ENCODE data around the gene SPOUT1. TPM values are rescaled to one million over a fixed set of nuclear protein-coding genes. Genes with fewer than 3 reads are reported as not detected.

The SPOUT1 gene
- total RNA-seq, 1 experiment from 2014 or later: 70.4 TPM

DNA sequence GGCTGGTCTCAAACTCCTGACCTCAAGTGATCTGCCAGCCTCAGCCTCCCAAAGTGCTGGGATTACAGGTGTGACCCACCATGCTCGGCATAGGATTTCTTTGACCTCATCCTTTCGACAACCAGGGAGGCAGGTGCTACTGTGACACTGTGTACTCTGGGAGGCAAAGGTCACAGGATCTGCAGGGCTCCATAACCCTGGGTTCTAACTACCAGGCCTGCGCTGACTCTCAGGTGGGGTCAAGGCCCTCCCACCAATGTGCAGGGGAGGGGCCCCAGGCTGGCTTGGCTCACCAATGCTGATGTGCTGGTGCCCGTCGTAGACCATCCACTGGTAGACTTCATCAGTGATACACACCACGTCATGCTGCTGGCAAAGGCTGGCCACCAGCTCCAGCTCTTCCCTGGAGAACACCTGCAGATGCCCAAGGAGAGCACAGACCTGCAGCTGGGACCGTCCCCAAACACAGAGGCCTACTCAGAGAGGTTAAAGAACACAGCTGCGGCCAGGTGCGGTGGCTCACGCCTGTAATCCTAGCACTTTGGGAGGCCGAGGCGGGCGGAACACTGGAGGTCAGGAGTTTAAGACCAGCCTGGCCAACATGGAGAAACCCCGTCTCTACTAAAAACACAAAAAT, 7.0 kb upstream of the SPOUT1 start:
- TF ChIP-seq, protein P1, sequence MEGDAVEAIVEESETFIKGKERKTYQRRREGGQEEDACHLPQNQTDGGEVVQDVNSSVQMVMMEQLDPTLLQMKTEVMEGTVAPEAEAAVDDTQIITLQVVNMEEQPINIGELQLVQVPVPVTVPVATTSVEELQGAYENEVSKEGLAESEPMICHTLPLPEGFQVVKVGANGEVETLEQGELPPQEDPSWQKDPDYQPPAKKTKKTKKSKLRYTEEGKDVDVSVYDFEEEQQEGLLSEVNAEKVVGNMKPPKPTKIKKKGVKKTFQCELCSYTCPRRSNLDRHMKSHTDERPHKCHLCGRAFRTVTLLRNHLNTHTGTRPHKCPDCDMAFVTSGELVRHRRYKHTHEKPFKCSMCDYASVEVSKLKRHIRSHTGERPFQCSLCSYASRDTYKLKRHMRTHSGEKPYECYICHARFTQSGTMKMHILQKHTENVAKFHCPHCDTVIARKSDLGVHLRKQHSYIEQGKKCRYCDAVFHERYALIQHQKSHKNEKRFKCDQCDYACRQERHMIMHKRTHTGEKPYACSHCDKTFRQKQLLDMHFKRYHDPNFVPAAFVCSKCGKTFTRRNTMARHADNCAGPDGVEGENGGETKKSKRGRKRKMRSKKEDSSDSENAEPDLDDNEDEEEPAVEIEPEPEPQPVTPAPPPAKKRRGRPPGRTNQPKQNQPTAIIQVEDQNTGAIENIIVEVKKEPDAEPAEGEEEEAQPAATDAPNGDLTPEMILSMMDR (IDR thresholded peaks at IDR 0.05 in 2 of 3, conservative IDR thresholded peaks at IDR 0.05 in 1 of 3; ENCODE audit: borderline replicate concordance in 1 of 3, insufficient read depth in 1 of 3, low read depth in 2 of 3, low read length in 2 of 3): no peak
- TF ChIP-seq, protein P2, sequence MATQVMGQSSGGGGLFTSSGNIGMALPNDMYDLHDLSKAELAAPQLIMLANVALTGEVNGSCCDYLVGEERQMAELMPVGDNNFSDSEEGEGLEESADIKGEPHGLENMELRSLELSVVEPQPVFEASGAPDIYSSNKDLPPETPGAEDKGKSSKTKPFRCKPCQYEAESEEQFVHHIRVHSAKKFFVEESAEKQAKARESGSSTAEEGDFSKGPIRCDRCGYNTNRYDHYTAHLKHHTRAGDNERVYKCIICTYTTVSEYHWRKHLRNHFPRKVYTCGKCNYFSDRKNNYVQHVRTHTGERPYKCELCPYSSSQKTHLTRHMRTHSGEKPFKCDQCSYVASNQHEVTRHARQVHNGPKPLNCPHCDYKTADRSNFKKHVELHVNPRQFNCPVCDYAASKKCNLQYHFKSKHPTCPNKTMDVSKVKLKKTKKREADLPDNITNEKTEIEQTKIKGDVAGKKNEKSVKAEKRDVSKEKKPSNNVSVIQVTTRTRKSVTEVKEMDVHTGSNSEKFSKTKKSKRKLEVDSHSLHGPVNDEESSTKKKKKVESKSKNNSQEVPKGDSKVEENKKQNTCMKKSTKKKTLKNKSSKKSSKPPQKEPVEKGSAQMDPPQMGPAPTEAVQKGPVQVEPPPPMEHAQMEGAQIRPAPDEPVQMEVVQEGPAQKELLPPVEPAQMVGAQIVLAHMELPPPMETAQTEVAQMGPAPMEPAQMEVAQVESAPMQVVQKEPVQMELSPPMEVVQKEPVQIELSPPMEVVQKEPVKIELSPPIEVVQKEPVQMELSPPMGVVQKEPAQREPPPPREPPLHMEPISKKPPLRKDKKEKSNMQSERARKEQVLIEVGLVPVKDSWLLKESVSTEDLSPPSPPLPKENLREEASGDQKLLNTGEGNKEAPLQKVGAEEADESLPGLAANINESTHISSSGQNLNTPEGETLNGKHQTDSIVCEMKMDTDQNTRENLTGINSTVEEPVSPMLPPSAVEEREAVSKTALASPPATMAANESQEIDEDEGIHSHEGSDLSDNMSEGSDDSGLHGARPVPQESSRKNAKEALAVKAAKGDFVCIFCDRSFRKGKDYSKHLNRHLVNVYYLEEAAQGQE (IDR thresholded peaks at IDR 0.05; ENCODE audit: low read depth): no peak
- TF ChIP-seq ELF1 (IDR thresholded peaks at IDR 0.05; ENCODE audit: borderline replicate concordance, low read depth): no peak
- no peak for TF ChIP-seq SIN3A (IDR thresholded peaks at IDR 0.05; ENCODE audit: low read depth)
- TF ChIP-seq POLR2A (IDR thresholded peaks at IDR 0.05; ENCODE audit: borderline replicate concordance, extremely low read depth, insufficient read depth, insufficient read length): no peak
- no peak for TF ChIP-seq ZNF274 (IDR thresholded peaks at IDR 0.05; ENCODE audit: low read depth, low read length)
- TF ChIP-seq, protein P3, sequence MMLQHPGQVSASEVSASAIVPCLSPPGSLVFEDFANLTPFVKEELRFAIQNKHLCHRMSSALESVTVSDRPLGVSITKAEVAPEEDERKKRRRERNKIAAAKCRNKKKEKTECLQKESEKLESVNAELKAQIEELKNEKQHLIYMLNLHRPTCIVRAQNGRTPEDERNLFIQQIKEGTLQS (IDR thresholded peaks at IDR 0.05): no peak
- TF ChIP-seq YY1 (IDR thresholded peaks at IDR 0.05; ENCODE audit: extremely low read depth, insufficient replicate concordance, low read depth, low read length): no peak
- no peak for TF ChIP-seq POLR2AphosphoS5 (IDR thresholded peaks at IDR 0.05; ENCODE audit: low read depth, low read length)
- no peak for TF ChIP-seq EZH2 (IDR thresholded peaks at IDR 0.05)
- Histone ChIP-seq H3K27ac (ENCODE audit: low read depth, low read length) (no peak overlapping the region), H3K27me3 (ENCODE audit: insufficient read depth, low read length) (no peaks in the 10 kb centered on the region), H3K4me1 (ENCODE audit: control insufficient read depth in 1 of 2, insufficient read depth in 2 of 2, low read length in 2 of 2) (no peaks in the 10 kb centered on the region), H3K9ac (ENCODE audit: low read length) (no peak overlapping the region), H3K9me2 (ENCODE audit: insufficient read depth) (no peaks in the 10 kb centered on the region), H3K36me3 (ENCODE audit: control insufficient read depth in 1 of 2, insufficient read depth in 2 of 2, low read length in 2 of 2) (no peaks in the 10 kb centered on the region), H3K9me3 (ENCODE audit: control insufficient read depth in 1 of 2, insufficient read depth in 1 of 2, low read depth in 1 of 2, low read length in 2 of 2) (no peaks in the 10 kb centered on the region), H3K4me2 (ENCODE audit: low read length) (no peak overlapping the region), H2AFZ (ENCODE audit: low read depth, low read length, poor library complexity, severe bottlenecking) (no peak overlapping the region), H4K20me1 (ENCODE audit: insufficient read depth) (no peaks in the 10 kb centered on the region), H3K79me2 (ENCODE audit: insufficient read depth, low read length) (no peaks in the 10 kb centered on the region), H3K4me3 (replicated peaks in 1 of 2; ENCODE audit: low read depth in 1 of 2, low read length in 2 of 2) (no peak overlapping the region)
- DNase-seq (ENCODE audit: low read depth, low spot score) (no peak), ATAC-seq (no peak)
- ChIA-PET POLR2A (no interaction called here), CTCF (no interaction called here), RAD21 (ENCODE audit: low non-redundant PET in 1 of 2, low total read pairs in 2 of 2, uncharacterized antibody in 2 of 2, unreplicated experiment in 2 of 2) (no interaction called here)
- no TSS peak for BruUV-seq (replicated peaks)
- intact Hi-C loops (cut with micrococcal nuclease): no loop called here

All from HCT116 (cell line).